Measurements from ENCODE around the gene TNFSF4.

GRCh38 chr1:173162601-173163000 is 44.5 kb downstream of the TNFSF4 start:
- TF ChIP-seq POLR2A (IDR thresholded peaks at IDR 0.05; ENCODE audit: insufficient read depth in 1 of 2, low read depth in 2 of 2, low read length in 2 of 2) (no peak), POLR2AphosphoS5 (IDR thresholded peaks at IDR 0.05; ENCODE audit: low read depth, low read length) (no peak), EP300 (IDR thresholded peaks at IDR 0.05; ENCODE audit: low read depth in 2 of 2, low read length in 2 of 2) (no peak), EP300 (CRISPR knock-in tag; IDR thresholded peaks at IDR 0.05; ENCODE audit: borderline replicate concordance) (no peak), CTCF (CRISPR knock-in tag; IDR thresholded peaks at IDR 0.05) (no peak), SPEN (CRISPR knock-in tag; IDR thresholded peaks at IDR 0.05; ENCODE audit: low read depth) (no peak), PPARG (CRISPR knock-in tag; conservative IDR thresholded peaks at IDR 0.05) (no peak), ZNF652 (CRISPR knock-in tag; IDR thresholded peaks at IDR 0.05; ENCODE audit: borderline replicate concordance, low read depth) (no peak), ZSCAN5A (CRISPR knock-in tag; IDR thresholded peaks at IDR 0.05; ENCODE audit: borderline replicate concordance) (no peak), ELK4 (CRISPR knock-in tag; IDR thresholded peaks at IDR 0.05; ENCODE audit: borderline replicate concordance) (no peak), BCLAF1 (IDR thresholded peaks at IDR 0.05) (no peak)

All from HepG2 (cell line).